DOHH2 (cell line): ENCODE results near the gene KRT40.

ENCODE experiments used
- H3F3A ChIP-seq: fragments of 200-600 bp; sonication (generic), shearing (Covaris generic); 2 replicates; pipeline ENCODE4 v1.6.0; 2016; ENCODE audit warnings: antibody characterized with exemption, mild to moderate bottlenecking; ENCODE audit not compliant: control insufficient read depth, insufficient read depth
- H3K27ac ChIP-seq: fragments of 200-600 bp; sonication (generic); 2 replicates; pipeline ENCODE4 v1.5.1; 2014; ENCODE audit warnings: low read depth, mild to moderate bottlenecking, low read length, moderate library complexity
- H3K27me3 ChIP-seq: fragments of 200-600 bp; sonication (generic); 2 replicates; pipeline ENCODE4 v1.6.1; 2014; ENCODE audit warnings: mild to moderate bottlenecking, low read length, mixed read lengths; ENCODE audit not compliant: control insufficient read depth
- H3K36me3 ChIP-seq: fragments of 200-600 bp; sonication (generic); 2 replicates; pipeline ENCODE4 v1.6.1; 2014; ENCODE audit warnings: mild to moderate bottlenecking, low read length, moderate library complexity, mixed read lengths; ENCODE audit not compliant: control insufficient read depth
- H3K4me1 ChIP-seq: fragments of 200-600 bp; sonication (generic); 2 replicates; pipeline ENCODE4 v1.6.1; 2014; ENCODE audit warnings: mild to moderate bottlenecking, low read length, mixed read lengths; ENCODE audit not compliant: control insufficient read depth
- H3K4me2 ChIP-seq: fragments of 200-600 bp; sonication (generic); 2 replicates; pipeline ENCODE4 v1.6.0; 2014; ENCODE audit warnings: mild to moderate bottlenecking, low read length, moderate library complexity
- H3K4me3 ChIP-seq: fragments of 200-600 bp; sonication (generic); 2 replicates; pipeline ENCODE4 v1.5.1; 2014; ENCODE audit warnings: mild to moderate bottlenecking, low read length, mixed read lengths
- H3K79me2 ChIP-seq: fragments of 200-600 bp; sonication (generic); 2 replicates; pipeline ENCODE4 v1.6.1; 2014; ENCODE audit warnings: mild to moderate bottlenecking, low read length, mixed read lengths; ENCODE audit not compliant: control insufficient read depth
- H3K9me2 ChIP-seq: fragments of 200-600 bp; sonication (generic); replicated peaks from 2 replicates; pipeline ENCODE4 v1.6.1; 2014; ENCODE audit warnings: mild to moderate bottlenecking, low read length, mixed read lengths; ENCODE audit not compliant: control insufficient read depth
- H3K9me3 ChIP-seq: fragments of 200-600 bp; sonication (generic); 2 replicates; pipeline ENCODE4 v1.6.1; 2014; ENCODE audit warnings: antibody characterized with exemption, low read length, mixed read lengths; ENCODE audit not compliant: control insufficient read depth, insufficient read depth
- H4K20me1 ChIP-seq: fragments of 200-600 bp; sonication (generic); 2 replicates; pipeline ENCODE4 v1.6.0; 2014; ENCODE audit warnings: low read depth, mild to moderate bottlenecking, antibody characterized with exemption, low read length, moderate library complexity; ENCODE audit not compliant: control insufficient read depth, insufficient read depth
- CTCF ChIP-seq: fragments of 200-600 bp; sonication (generic); IDR thresholded peaks from one replicate; pipeline ENCODE4 v1.5.1; 2014; ENCODE audit warnings: antibody characterized with exemption, mild to moderate bottlenecking, low read depth, low read length; ENCODE audit not compliant: poor library complexity, severe bottlenecking
- EZH2phosphoT487 ChIP-seq: fragments of 200-600 bp; sonication (generic); IDR thresholded peaks from 2 replicates; pipeline ENCODE4 v1.6.1; 2017; ENCODE audit warnings: borderline replicate concordance, mild to moderate bottlenecking, antibody characterized with exemption, low read length, moderate library complexity, mixed read lengths

The KRT40 gene

GRCh38 chr17:41016578-41017215, 32.6 kb upstream of the KRT40 start:
- Histone ChIP-seq H3K79me2 (no peaks in the 10 kb centered on the region), H3K27ac (no peak overlapping the region), H3K9me2 (no peaks in the 10 kb centered on the region), H3K4me3 (no peak overlapping the region), H3K36me3 (no peaks in the 10 kb centered on the region), H3K4me2 (no peak overlapping the region), H3K9me3 (no peaks in the 10 kb centered on the region), H3K4me1 (no peaks in the 10 kb centered on the region), H3K27me3 (no peaks in the 10 kb centered on the region), H3F3A (no peaks in the 10 kb centered on the region), H4K20me1 (no peaks in the 10 kb centered on the region)
- TF ChIP-seq EZH2phosphoT487 (no peak), CTCF (no peak)

GRCh38 chr17:41015454-41015853, 31.3 kb upstream of the KRT40 start:
- Histone ChIP-seq H3K36me3 (no peaks in the 10 kb centered on the region), H3K9me3 (no peaks in the 10 kb centered on the region), H3K27me3 (no peaks in the 10 kb centered on the region), H3F3A (no peaks in the 10 kb centered on the region), H4K20me1 (no peaks in the 10 kb centered on the region), H3K4me1 (no peaks in the 10 kb centered on the region), H3K4me2 (no peak overlapping the region), H3K9me2 (no peaks in the 10 kb centered on the region), H3K79me2 (no peaks in the 10 kb centered on the region), H3K4me3 (no peak overlapping the region), H3K27ac (no peak overlapping the region)
- no peak for TF ChIP-seq EZH2phosphoT487
- no peak for TF ChIP-seq CTCF

- Histone ChIP-seq H3K27me3 (no peaks in the 10 kb centered on the region), H3F3A (no peaks in the 10 kb centered on the region), H3K4me3 (no peak overlapping the region), H3K79me2 (no peaks in the 10 kb centered on the region), H4K20me1 (no peaks in the 10 kb centered on the region), H3K27ac (no peak overlapping the region), H3K9me3 (no peaks in the 10 kb centered on the region), H3K4me2 (no peak overlapping the region), H3K4me1 (no peaks in the 10 kb centered on the region), H3K36me3 (no peaks in the 10 kb centered on the region), H3K9me2 (no peaks in the 10 kb centered on the region)
- TF ChIP-seq EZH2phosphoT487 (no peak), CTCF (no peak)
Observed at GRCh38 chr17:41013606-41014005, 29.5 kb upstream of the KRT40 start.

GRCh38 chr17:41013181-41013580, 29.1 kb upstream of the KRT40 start:
- no peaks in the 10 kb centered on the region for H4K20me1 ChIP-seq
- H3K27ac ChIP-seq: no peak overlapping the region
- no peaks in the 10 kb centered on the region for H3K27me3 ChIP-seq
- H3K9me2 ChIP-seq: no peaks in the 10 kb centered on the region
- no peaks in the 10 kb centered on the region for H3F3A ChIP-seq
- no peaks in the 10 kb centered on the region for H3K9me3 ChIP-seq
- TF ChIP-seq CTCF: no peak
- no peak for TF ChIP-seq EZH2phosphoT487
- no peaks in the 10 kb centered on the region for H3K79me2 ChIP-seq
- H3K4me2 ChIP-seq: no peak overlapping the region
- H3K36me3 ChIP-seq: no peaks in the 10 kb centered on the region
- H3K4me1 ChIP-seq: no peaks in the 10 kb centered on the region
- no peak overlapping the region for H3K4me3 ChIP-seq
